Umbilical cord (tissue), 2 donors: ENCODE measurements around the gene TMEM132A. TPM values are rescaled to one million over a fixed set of nuclear protein-coding genes. Genes with fewer than 3 reads are reported as not detected.

Experiments
- DNase-seq: peaks from one replicate; pipeline ENCODE4 v3.0.0-alpha.2; 2015; ENCODE audit warnings: low spot score
- total RNA-seq: library from RNA; depleted of rRNA; stranded (reverse); fragments of >200 nt; gene quantifications from one replicate; pipeline ENCODE4 v1.2.3, GENCODE V29; 2014; ENCODE audit warnings: low replicate concordance; ENCODE audit not compliant: insufficient read depth

The TMEM132A gene
- total RNA-seq, 1 donor from 2014 or later: 33.5 TPM

GRCh38 chr11:60921777-60922335 is 2.4 kb upstream of the TMEM132A start:
- DNase-seq: no peak

GRCh38 chr11:60922906-60923305 is 1.4 kb upstream of the TMEM132A start:
- no peak for DNase-seq

GRCh38 chr11:60923326-60923725 is 934 bp upstream of the TMEM132A start:
- no peak for DNase-seq

DNA sequence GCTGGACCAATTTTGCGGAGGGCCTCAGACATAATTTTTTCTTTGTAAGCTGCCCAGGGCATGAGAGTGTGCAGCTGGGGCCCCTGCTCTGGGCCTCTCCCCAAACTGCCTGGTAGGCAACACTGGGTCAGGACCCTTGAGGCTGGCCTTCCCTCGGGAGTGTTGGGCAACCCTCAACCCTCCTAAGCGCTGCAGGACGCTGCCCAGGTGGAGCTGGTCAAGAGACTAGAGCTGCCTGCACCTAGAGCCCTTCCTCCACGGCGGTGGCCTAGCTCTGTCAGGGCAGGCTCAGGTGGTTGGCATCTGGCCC is 505 bp upstream of the TMEM132A start:
- DNase-seq: no peak

GRCh38 chr11:60924906-60925853 is 920 bp downstream of the TMEM132A start:
- no peak for DNase-seq

DNA sequence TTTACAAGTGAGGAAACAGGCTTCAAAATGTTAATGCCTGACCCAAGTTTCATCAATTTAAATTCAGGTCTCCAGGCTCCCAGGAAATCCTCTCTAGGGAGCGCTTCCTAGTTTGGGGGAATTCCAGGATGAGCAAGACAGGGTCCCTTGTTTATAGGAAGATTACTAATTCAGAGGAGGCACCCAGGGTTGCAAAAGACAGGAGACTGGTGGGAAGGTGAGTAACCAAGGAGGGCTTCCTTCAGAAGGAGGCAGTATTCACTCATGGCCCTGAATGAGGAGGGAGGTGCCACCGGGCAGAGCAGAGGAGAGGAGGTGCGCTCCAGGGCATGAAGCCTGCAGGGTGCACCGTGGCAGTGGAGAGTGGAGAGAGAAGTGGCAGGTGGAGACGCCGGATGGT is 1.6 kb downstream of the TMEM132A start:
- no peak for DNase-seq

DNA sequence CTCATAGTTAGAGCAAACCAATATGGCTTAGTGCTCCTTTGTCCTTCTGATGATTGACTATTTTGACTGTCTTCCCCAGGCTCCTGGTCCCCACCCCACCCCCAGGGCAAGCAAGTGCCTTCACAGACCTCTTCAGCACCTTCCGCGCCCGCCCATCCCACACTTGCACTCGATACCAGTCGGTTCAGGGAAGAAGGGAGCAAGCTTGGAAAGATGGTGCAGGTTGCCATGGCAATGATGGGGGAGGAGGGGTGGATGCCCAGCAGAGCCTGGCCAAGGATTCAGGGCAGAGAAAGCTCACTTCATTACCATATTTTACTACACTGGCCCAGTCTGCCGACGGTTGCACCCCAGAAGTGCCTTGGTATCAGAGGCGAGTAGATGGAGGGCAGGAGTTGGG is 2.2 kb downstream of the TMEM132A start:
- no peak for DNase-seq

GRCh38 chr11:60927061-60927592 is 2.9 kb downstream of the TMEM132A start:
- no peak for DNase-seq

DNA sequence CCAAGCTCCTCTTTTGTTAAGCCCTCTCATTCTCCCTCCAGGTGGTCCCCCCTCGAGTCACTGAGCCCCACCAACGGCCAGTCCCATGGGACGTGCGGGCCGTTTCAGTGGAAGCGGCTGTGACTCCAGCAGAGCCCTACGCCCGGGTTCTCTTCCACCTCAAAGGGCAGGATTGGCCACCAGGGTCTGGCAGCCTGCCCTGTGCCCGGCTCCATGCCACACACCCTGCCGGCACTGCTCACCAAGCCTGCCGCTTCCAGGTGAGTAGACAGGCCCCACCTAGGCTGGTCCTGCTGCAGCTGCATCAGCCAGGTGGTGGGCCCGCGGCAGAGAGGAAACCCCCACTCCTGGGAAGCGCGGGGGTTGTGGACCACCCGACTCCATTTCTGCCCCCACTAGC is 3.3 kb downstream of the TMEM132A start:
- DNase-seq: no peak

GRCh38 chr11:60928563-60929001 is 4.3 kb downstream of the TMEM132A start:
- DNase-seq: no peak

DNA sequence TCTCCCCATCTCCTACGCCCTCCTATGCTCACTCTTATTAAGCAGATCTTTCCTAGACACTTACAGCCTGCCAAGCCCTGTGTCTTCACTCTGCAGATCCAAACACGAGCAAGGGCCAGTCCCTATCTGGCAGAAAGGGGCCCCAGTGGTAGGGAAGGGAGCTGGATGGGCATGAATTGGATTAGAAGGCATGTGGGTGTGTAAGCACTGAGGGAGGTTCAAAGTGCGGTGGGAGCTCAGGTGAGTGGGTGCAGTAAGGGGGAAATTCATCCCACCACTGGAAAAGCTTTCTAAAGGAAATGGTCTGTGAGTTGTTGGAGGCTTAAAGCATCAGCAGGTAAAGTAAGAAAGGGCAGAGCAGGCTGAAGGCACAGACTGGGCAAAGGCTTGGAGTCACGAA is 5.5 kb downstream of the TMEM132A start:
- DNase-seq: no peak

GRCh38 chr11:60930394-60930793 is 6.1 kb downstream of the TMEM132A start:
- no peak for DNase-seq

- no peak for DNase-seq
Observed at GRCh38 chr11:60931917-60932316, 7.7 kb downstream of the TMEM132A start.

DNA sequence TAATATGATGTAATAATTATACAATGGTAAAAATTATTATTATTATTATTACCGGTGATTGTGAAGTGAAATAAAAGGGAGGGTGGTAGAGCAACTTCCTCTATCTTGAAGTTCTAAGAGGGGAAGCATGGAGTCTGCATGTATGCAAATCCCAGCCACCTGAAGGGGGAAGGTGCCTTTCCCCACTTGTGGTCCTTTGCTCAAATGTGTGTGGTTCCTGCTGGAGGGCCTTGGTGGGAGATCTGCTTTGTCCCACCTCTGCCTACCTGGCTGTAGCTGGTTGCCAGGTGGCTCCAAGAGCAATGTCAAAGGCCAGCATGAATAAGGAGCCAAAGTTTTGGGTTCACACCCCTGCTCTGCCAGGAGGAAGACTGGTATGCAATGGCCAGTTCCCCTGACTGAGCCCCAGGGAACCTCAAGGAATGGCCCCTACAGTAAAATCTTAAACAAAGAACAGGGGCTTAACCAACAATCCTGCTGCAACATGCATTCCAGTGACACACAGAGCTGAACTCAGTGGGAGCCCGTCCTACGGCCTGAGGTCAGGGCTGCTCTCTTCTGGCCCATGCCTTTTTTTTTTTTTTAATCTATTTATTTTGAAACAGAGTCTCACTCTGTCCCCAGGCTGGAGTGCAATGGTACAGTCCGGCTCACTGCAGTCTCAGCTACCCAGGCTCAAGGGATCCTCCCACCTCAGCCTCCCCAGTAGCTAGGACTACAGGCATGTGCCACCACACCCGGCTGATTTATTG is 8.5 kb downstream of the TMEM132A start:
- DNase-seq: no peak

DNA sequence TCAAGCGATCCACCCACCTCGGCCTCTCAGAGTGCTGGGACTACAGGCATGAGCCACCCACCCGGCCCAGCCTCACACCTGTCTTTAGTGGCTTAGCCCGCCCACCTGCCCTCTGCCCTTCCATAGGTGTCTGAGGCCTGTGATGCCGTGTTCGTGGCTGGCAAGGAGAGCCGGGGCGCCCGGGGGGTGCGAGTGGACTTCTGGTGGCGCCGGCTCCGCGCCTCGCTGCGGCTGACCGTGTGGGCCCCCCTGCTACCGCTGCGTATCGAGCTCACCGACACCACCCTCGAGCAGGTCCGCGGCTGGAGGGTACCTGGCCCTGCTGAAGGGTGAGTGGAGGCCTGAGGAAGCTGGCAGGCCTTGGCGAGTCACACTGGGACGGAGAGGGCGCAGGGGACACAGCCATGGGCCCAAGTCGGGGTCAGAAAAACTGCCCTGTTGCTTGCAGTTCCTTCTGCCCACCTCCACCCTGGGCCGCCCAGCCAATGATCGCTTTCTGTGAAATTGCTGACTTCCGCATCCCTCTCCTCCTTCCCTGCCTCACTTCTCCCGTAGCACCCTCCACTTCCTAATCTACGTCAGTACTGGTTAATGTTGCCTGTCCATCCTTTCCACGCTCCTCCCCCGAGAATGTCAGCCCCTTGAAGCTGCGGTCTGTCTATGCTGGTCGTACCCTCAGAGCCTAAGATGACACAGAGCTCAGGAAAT is 9.3 kb downstream of the TMEM132A start:
- no peak for DNase-seq

DNA sequence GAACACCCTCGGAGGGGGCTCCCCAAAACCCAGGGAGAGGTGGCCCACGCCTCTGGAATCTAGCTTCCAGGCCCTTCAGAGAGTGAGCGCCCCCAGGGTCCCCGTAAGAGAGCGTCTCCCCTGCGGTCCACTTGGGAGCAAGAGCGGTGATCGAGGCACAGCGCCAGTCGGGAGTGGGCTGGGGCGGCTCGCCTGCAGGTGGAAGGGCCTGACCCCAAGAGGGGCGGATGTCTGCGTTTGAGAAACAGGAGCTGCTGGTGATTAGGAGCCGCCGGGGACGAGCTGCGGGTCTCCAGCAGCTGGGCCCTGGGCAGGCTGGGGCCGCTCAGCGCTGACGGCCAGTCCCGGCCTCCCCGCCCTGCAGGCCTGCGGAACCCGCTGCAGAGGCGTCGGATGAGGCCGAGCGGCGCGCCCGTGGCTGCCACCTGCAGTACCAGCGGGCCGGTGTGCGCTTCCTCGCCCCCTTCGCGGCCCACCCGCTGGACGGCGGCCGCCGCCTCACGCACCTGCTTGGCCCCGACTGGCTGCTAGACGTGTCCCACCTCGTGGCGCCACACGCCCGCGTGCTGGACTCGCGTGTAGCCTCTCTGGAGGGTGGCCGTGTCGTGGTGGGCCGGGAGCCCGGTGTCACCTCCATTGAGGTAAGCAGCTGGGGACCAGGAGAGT is 10.0 kb downstream of the TMEM132A start:
- no peak for DNase-seq

GRCh38 chr11:60934790-60935605 is 10.7 kb downstream of the TMEM132A start:
- no peak for DNase-seq

DNA sequence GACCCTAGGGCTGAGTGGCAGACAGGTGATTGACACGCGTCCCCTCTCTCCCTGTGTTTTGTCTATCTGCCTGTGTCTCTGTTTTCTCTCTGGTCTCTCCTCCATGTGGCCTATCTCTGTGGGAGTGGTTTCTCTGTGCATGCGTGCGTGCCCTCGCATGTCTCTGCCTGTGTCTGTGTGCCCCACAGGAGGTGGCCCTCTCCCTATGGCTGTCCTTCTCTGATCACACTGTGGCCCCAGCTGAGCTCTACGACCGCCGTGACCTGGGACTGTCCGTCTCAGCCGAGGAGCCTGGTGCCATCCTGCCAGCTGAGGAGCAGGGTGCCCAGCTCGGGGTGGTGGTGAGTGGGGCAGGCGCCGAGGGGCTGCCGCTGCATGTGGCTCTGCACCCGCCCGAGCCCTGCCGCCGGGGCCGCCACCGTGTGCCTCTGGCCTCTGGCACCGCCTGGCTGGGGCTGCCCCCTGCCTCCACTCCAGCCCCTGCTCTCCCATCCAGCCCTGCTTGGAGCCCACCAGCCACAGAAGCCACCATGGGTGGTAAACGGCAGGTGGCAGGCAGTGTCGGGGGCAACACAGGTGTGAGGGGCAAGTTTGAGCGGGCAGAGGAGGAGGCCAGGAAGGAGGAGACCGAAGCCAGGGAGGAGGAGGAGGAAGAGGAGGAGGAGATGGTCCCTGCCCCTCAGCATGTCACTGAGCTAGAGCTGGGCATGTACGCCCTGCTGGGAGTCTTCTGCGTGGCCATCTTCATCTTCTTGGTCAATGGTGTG is 11.6 kb downstream of the TMEM132A start:
- no peak for DNase-seq

- DNase-seq: no peak
Observed at GRCh38 chr11:60936467-60937143, 12.3 kb downstream of the TMEM132A start.
